ENCODE results near the gene TEX52. TPM values are rescaled to one million over a fixed set of nuclear protein-coding genes. Genes with fewer than 3 reads are reported as not detected.

TEX52 gene
- polyA plus RNA-seq, 4 donors: 0.22 to 2.5 TPM; not detected in 2

GRCh38 chr12:2860170-2860569 is 3.3 kb upstream of the TEX52 start:
- no peak for DNase-seq
- no peak overlapping the region for H3K27ac ChIP-seq (ENCODE audit: low read depth in 1 of 3, low read length in 2 of 3)
- H3K36me3 ChIP-seq (ENCODE audit: control insufficient read depth in 3 of 3, insufficient read depth in 2 of 3, low read depth in 1 of 3, low read length in 3 of 3): peaks cover 2 to 39% (median 2%) of the 10 kb centered on the region in 3 donors
- no peaks in the 10 kb centered on the region for H3K27me3 ChIP-seq (ENCODE audit: control insufficient read depth in 3 of 3, insufficient read depth in 3 of 3, low read length in 3 of 3)
- FAIRE-seq: no peak
- H3K4me3 ChIP-seq (ENCODE audit: low read depth in 1 of 3, low read length in 3 of 3): no peak overlapping the region
- H3K9me3 ChIP-seq (ENCODE audit: control insufficient read depth in 2 of 2, insufficient read depth in 1 of 2, low read depth in 1 of 2, low read length in 1 of 2): no peaks in the 10 kb centered on the region
- peaks cover 0 to 27% (median 3%) of the 10 kb centered on the region in 3 donors for H3K4me1 ChIP-seq (ENCODE audit: control insufficient read depth in 3 of 3, insufficient read depth in 2 of 3, low read depth in 1 of 3, low read length in 2 of 3)

GRCh38 chr12:2858944-2859421 is 2.1 kb upstream of the TEX52 start:
- Histone ChIP-seq H3K4me3 (ENCODE audit: low read depth in 1 of 3, low read length in 3 of 3) (no peak overlapping the region), H3K27me3 (ENCODE audit: control insufficient read depth in 3 of 3, insufficient read depth in 3 of 3, low read length in 3 of 3) (no peaks in the 10 kb centered on the region), H3K36me3 (ENCODE audit: control insufficient read depth in 3 of 3, insufficient read depth in 2 of 3, low read depth in 1 of 3, low read length in 3 of 3) (peaks cover 1 to 28% (median 2%) of the 10 kb centered on the region in 3 donors), H3K27ac (ENCODE audit: low read depth in 1 of 3, low read length in 2 of 3) (no peak overlapping the region), H3K4me1 (ENCODE audit: control insufficient read depth in 3 of 3, insufficient read depth in 2 of 3, low read depth in 1 of 3, low read length in 2 of 3) (peaks cover 0 to 37% (median 3%) of the 10 kb centered on the region in 3 donors), H3K9me3 (ENCODE audit: control insufficient read depth in 2 of 2, insufficient read depth in 1 of 2, low read depth in 1 of 2, low read length in 1 of 2) (no peaks in the 10 kb centered on the region)
- FAIRE-seq (no peak), DNase-seq (no peak)
- WGBS, 3 donors: 86 to 96% (median 92%) methylated on average over 12 of the region's 12 CpGs

GRCh38 chr12:2858334-2858733 is 1.5 kb upstream of the TEX52 start:
- H3K9me3 ChIP-seq (ENCODE audit: control insufficient read depth in 2 of 2, insufficient read depth in 1 of 2, low read depth in 1 of 2, low read length in 1 of 2): no peaks in the 10 kb centered on the region
- no peak for FAIRE-seq

GRCh38 chr12:2857576-2857975 is 737 bp upstream of the TEX52 start:
- no peak for DNase-seq
- Histone ChIP-seq H3K36me3 (ENCODE audit: control insufficient read depth in 3 of 3, insufficient read depth in 2 of 3, low read depth in 1 of 3, low read length in 3 of 3) (peaks cover 0 to 23% (median 0%) of the 10 kb centered on the region in 3 donors), H3K27me3 (ENCODE audit: control insufficient read depth in 3 of 3, insufficient read depth in 3 of 3, low read length in 3 of 3) (no peaks in the 10 kb centered on the region), H3K4me1 (ENCODE audit: control insufficient read depth in 3 of 3, insufficient read depth in 2 of 3, low read depth in 1 of 3, low read length in 2 of 3) (peaks cover 0 to 39% (median 3%) of the 10 kb centered on the region in 3 donors), H3K9me3 (ENCODE audit: control insufficient read depth in 2 of 2, insufficient read depth in 1 of 2, low read depth in 1 of 2, low read length in 1 of 2) (no peaks in the 10 kb centered on the region), H3K4me3 (ENCODE audit: low read depth in 1 of 3, low read length in 3 of 3) (no peak overlapping the region), H3K27ac (ENCODE audit: low read depth in 1 of 3, low read length in 2 of 3) (no peak overlapping the region)
- no peak for FAIRE-seq
- 63 to 87% (median 77%) methylated on average over 7 of the region's 7 CpGs for WGBS, 3 donors

More at GRCh38 chr12:2858334-2858733, 1.5 kb upstream of the TEX52 start:
- no peak for DNase-seq
- H3K4me1 ChIP-seq (ENCODE audit: control insufficient read depth in 3 of 3, insufficient read depth in 2 of 3, low read depth in 1 of 3, low read length in 2 of 3): peaks cover 0 to 39% (median 3%) of the 10 kb centered on the region in 3 donors
- peaks cover 0 to 25% (median 2%) of the 10 kb centered on the region in 3 donors for H3K36me3 ChIP-seq (ENCODE audit: control insufficient read depth in 3 of 3, insufficient read depth in 2 of 3, low read depth in 1 of 3, low read length in 3 of 3)
- H3K4me3 ChIP-seq (ENCODE audit: low read depth in 1 of 3, low read length in 3 of 3): no peak overlapping the region
- 75 to 93% (median 77%) methylated on average over 2 of the region's 2 CpGs for WGBS, 3 donors
- no peaks in the 10 kb centered on the region for H3K27me3 ChIP-seq (ENCODE audit: control insufficient read depth in 3 of 3, insufficient read depth in 3 of 3, low read length in 3 of 3)
- no peak overlapping the region for H3K27ac ChIP-seq (ENCODE audit: low read depth in 1 of 3, low read length in 2 of 3)

GRCh38 chr12:2856051-2856450 is 788 bp downstream of the TEX52 start:
- DNase-seq: no peak
- H3K4me3 ChIP-seq (ENCODE audit: low read depth in 1 of 3, low read length in 3 of 3): no peak overlapping the region
- no peaks in the 10 kb centered on the region for H3K9me3 ChIP-seq (ENCODE audit: control insufficient read depth in 2 of 2, insufficient read depth in 1 of 2, low read depth in 1 of 2, low read length in 1 of 2)
- FAIRE-seq: no peak
- H3K27me3 ChIP-seq (ENCODE audit: control insufficient read depth in 3 of 3, insufficient read depth in 3 of 3, low read length in 3 of 3): no peaks in the 10 kb centered on the region
- WGBS, 3 donors: 73 to 82% (median 81%) methylated on average over 3 of the region's 3 CpGs
- H3K36me3 ChIP-seq (ENCODE audit: control insufficient read depth in 3 of 3, insufficient read depth in 2 of 3, low read depth in 1 of 3, low read length in 3 of 3): peaks cover 0 to 23% (median 0%) of the 10 kb centered on the region in 3 donors
- H3K27ac ChIP-seq (ENCODE audit: low read depth in 1 of 3, low read length in 2 of 3): no peak overlapping the region
- H3K4me1 ChIP-seq (ENCODE audit: control insufficient read depth in 3 of 3, insufficient read depth in 2 of 3, low read depth in 1 of 3, low read length in 2 of 3): peaks cover 0 to 39% (median 3%) of the 10 kb centered on the region in 3 donors

GRCh38 chr12:2855546-2855945 is 1.3 kb downstream of the TEX52 start:
- DNase-seq: no peak
- peaks cover 0 to 23% (median 0%) of the 10 kb centered on the region in 3 donors for H3K36me3 ChIP-seq (ENCODE audit: control insufficient read depth in 3 of 3, insufficient read depth in 2 of 3, low read depth in 1 of 3, low read length in 3 of 3)
- H3K9me3 ChIP-seq (ENCODE audit: control insufficient read depth in 2 of 2, insufficient read depth in 1 of 2, low read depth in 1 of 2, low read length in 1 of 2): no peaks in the 10 kb centered on the region
- no peak overlapping the region for H3K4me3 ChIP-seq (ENCODE audit: low read depth in 1 of 3, low read length in 3 of 3)
- H3K27ac ChIP-seq (ENCODE audit: low read depth in 1 of 3, low read length in 2 of 3): peak overlapping the region in 1 of 3 donors; percentile 46
- H3K4me1 ChIP-seq (ENCODE audit: control insufficient read depth in 3 of 3, insufficient read depth in 2 of 3, low read depth in 1 of 3, low read length in 2 of 3): peaks cover 0 to 39% (median 3%) of the 10 kb centered on the region in 3 donors
- WGBS, 3 donors: 25 to 78% (median 39%) methylated on average over 7 of the region's 7 CpGs
- FAIRE-seq: no peak
- H3K27me3 ChIP-seq (ENCODE audit: control insufficient read depth in 3 of 3, insufficient read depth in 3 of 3, low read length in 3 of 3): no peaks in the 10 kb centered on the region

- Histone ChIP-seq H3K9me3 (ENCODE audit: control insufficient read depth in 2 of 2, insufficient read depth in 1 of 2, low read depth in 1 of 2, low read length in 1 of 2) (no peaks in the 10 kb centered on the region), H3K27me3 (ENCODE audit: control insufficient read depth in 3 of 3, insufficient read depth in 3 of 3, low read length in 3 of 3) (no peaks in the 10 kb centered on the region), H3K36me3 (ENCODE audit: control insufficient read depth in 3 of 3, insufficient read depth in 2 of 3, low read depth in 1 of 3, low read length in 3 of 3) (peaks cover 0 to 21% (median 0%) of the 10 kb centered on the region in 3 donors), H3K4me1 (ENCODE audit: control insufficient read depth in 3 of 3, insufficient read depth in 2 of 3, low read depth in 1 of 3, low read length in 2 of 3) (peaks cover 0 to 42% (median 3%) of the 10 kb centered on the region in 3 donors), H3K27ac (ENCODE audit: low read depth in 1 of 3, low read length in 2 of 3) (peak overlapping the region; percentile 68 to 72 (median 70)), H3K4me3 (ENCODE audit: low read depth in 1 of 3, low read length in 3 of 3) (no peak overlapping the region)
- WGBS, 3 donors: 33 to 66% (median 39%) methylated on average over 21 to 25 of the region's 25 CpGs
- peak; percentile 96 to 97 for DNase-seq
- no peak for FAIRE-seq
Measured at GRCh38 chr12:2854669-2855453, 2.0 kb downstream of the TEX52 start.

GRCh38 chr12:2853626-2854025 is 3.2 kb downstream of the TEX52 start:
- Histone ChIP-seq H3K27ac (ENCODE audit: low read depth in 1 of 3, low read length in 2 of 3) (no peak overlapping the region), H3K4me3 (ENCODE audit: low read depth in 1 of 3, low read length in 3 of 3) (no peak overlapping the region), H3K9me3 (ENCODE audit: control insufficient read depth in 2 of 2, insufficient read depth in 1 of 2, low read depth in 1 of 2, low read length in 1 of 2) (no peaks in the 10 kb centered on the region), H3K27me3 (ENCODE audit: control insufficient read depth in 3 of 3, insufficient read depth in 3 of 3, low read length in 3 of 3) (no peaks in the 10 kb centered on the region), H3K36me3 (ENCODE audit: control insufficient read depth in 3 of 3, insufficient read depth in 2 of 3, low read depth in 1 of 3, low read length in 3 of 3) (peaks cover 0 to 12% (median 0%) of the 10 kb centered on the region in 3 donors), H3K4me1 (ENCODE audit: control insufficient read depth in 3 of 3, insufficient read depth in 2 of 3, low read depth in 1 of 3, low read length in 2 of 3) (peaks cover 0 to 54% (median 3%) of the 10 kb centered on the region in 3 donors)
- DNase-seq (peak; percentile 71 to 86), FAIRE-seq (no peak)
- WGBS, 3 donors: 22 to 26% (median 23%) methylated on average over 11 of the region's 11 CpGs
